ENCODE data around the gene ARID4B. TPM values are rescaled to one million over a fixed set of nuclear protein-coding genes. Genes with fewer than 3 reads are reported as not detected.
A peak's percentile ranks its signal among the peaks of the same experiment; 100 is the strongest.

ARID4B gene
- total RNA-seq, 2 experiments from 2014 or later, result 28.7 to 44.9 TPM

DNA sequence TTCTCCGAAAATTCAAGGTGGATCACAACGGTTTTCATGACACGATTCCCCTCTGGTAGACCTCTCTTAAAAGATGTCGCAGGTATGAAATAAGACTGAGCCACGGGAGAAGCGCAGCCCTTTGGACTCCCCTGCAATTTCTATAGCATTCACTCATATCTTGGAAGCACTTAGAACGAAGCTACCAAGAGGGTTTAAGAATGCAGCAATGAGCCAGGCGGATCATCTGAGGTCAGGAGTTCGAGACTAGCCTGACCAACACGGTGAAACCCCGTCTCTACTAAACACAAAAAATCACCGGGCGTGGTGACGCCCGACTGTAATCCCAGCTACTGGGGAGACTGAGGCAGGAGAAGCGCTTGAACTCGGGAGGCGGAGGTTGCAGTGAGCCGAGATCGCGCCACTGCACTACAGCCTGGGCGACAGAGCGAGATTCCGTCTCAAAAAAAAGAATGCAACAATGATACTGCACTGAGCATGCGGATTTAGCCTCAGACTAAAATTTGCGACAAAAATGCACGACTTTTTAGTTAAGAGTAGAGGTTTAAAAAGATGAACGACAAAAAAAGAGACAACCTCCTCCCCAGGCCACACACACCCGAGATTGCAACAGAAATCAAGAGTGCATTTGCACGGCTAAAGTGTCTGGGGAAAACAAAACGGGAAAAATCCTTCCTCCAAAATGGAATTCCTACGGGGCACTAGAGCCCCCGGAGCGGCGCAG is 200.1 kb downstream of the ARID4B start:
- H2AFZ ChIP-seq (ENCODE audit: low read length), result peak overlapping the region; percentile 62; the same call in 1 of the 2 replicates
- DNase-seq (ENCODE audit: low spot score), result peak; percentile 54
- intact Hi-C loops (cut with micrococcal nuclease; ENCODE audit: unreplicated experiment), result loop anchor here (2.0 kb wide), 1 partner anchor 201 kb away; the partner anchor contains the start of genes ARID4B and GGPS1

GRCh38 chr1:235127203-235127602 is 200.8 kb downstream of the ARID4B start:
- Histone ChIP-seq H3K4me1 (ENCODE audit: insufficient read depth, low read length, poor library complexity, severe bottlenecking) (peaks cover 43% of the 10 kb centered on the region), H2AFZ (ENCODE audit: low read length) (no peak overlapping the region), H4K20me1 (ENCODE audit: insufficient read depth, low read length) (peaks cover 39% of the 10 kb centered on the region), H3K9me2 (ENCODE audit: insufficient read depth, low read length) (no peaks in the 10 kb centered on the region), H3K27ac (ENCODE audit: low read depth, low read length, poor library complexity, severe bottlenecking) (peak overlapping the region; percentile 67), H3K79me2 (ENCODE audit: insufficient read depth, low read depth, low read length) (peaks cover 69% of the 10 kb centered on the region), H3K4me3 (ENCODE audit: low read depth, low read length, poor library complexity, severe bottlenecking) (peak overlapping the region; percentile 97), H3K9me3 (ENCODE audit: low read length) (no peaks in the 10 kb centered on the region), H3K4me2 (ENCODE audit: low read length) (peak overlapping the region; percentile 91), H3K36me3 (ENCODE audit: insufficient read depth, low read length) (peaks cover 83% of the 10 kb centered on the region)
- TF ChIP-seq CTCF (conservative IDR thresholded peaks at IDR 0.05; ENCODE audit: low read length) (no peak), EZH2phosphoT487 (IDR thresholded peaks at IDR 0.05; ENCODE audit: borderline replicate concordance, low read depth, low read length) (no peak)
- ChIA-PET POLR2A (interaction anchor here (0.7 to 2.0 kb wide), 5 partner anchors 21 to 327 kb away, joined by 3 to 7 read pairs (median 3); partner anchors contain the start of gene RBM34), CTCF (ENCODE audit: unreplicated experiment) (no interaction called here)
- intact Hi-C loops (cut with micrococcal nuclease; ENCODE audit: unreplicated experiment), result no loop called here
- TSS peak; percentile 63 for BruUV-seq (replicated peaks)
- peak; percentile 16 for DNase-seq (ENCODE audit: low spot score)

More for the DNA sequence above, 200.1 kb downstream of the ARID4B start:
- Histone ChIP-seq H3K9me2 (ENCODE audit: insufficient read depth, low read length) (no peaks in the 10 kb centered on the region), H3K4me2 (ENCODE audit: low read length) (peak overlapping the region; percentile 91), H3K27ac (ENCODE audit: low read depth, low read length, poor library complexity, severe bottlenecking) (peak overlapping the region; percentile 67), H3K79me2 (ENCODE audit: insufficient read depth, low read depth, low read length) (peaks cover 62% of the 10 kb centered on the region), H4K20me1 (ENCODE audit: insufficient read depth, low read length) (peaks cover 32% of the 10 kb centered on the region), H3K36me3 (ENCODE audit: insufficient read depth, low read length) (peaks cover 81% of the 10 kb centered on the region), H3K4me3 (ENCODE audit: low read depth, low read length, poor library complexity, severe bottlenecking) (peak overlapping the region; percentile 97), H3K9me3 (ENCODE audit: low read length) (no peaks in the 10 kb centered on the region), H3K4me1 (ENCODE audit: insufficient read depth, low read length, poor library complexity, severe bottlenecking) (peaks cover 36% of the 10 kb centered on the region)
- POLR2A ChIA-PET, result interaction anchor here (0.6 to 2.0 kb wide), 6 partner anchors 21 to 749 kb away, joined by 3 to 7 read pairs (median 3); partner anchors contain the start of gene RBM34
- CTCF ChIA-PET (ENCODE audit: unreplicated experiment), result no interaction called here
- BruUV-seq (replicated peaks), result no TSS peak
- TF ChIP-seq CTCF (conservative IDR thresholded peaks at IDR 0.05; ENCODE audit: low read length), result no peak
- TF ChIP-seq EZH2phosphoT487 (IDR thresholded peaks at IDR 0.05; ENCODE audit: borderline replicate concordance, low read depth, low read length), result no peak

DNA sequence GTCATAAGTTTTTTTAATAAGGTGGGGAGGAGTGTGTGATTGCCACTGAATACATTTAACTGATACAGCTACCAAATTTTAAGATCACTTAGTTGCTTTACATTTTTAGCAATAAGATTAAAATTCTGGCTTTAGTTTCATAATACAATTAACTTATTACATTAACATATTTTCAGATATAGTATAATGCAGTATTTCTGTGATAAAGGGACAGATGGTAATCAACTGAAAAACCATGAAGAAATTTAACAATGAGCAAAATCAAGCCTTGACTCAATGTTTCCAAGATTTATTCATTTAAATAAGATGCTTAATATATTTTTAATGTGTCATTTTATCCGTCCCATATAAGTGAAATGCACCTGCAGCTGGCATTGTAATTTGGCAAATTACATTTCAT is 203.3 kb downstream of the ARID4B start:
- TF ChIP-seq EZH2phosphoT487 (IDR thresholded peaks at IDR 0.05; ENCODE audit: borderline replicate concordance, low read depth, low read length) (no peak), CTCF (conservative IDR thresholded peaks at IDR 0.05; ENCODE audit: low read length) (no peak)

More for the DNA sequence above, 203.3 kb downstream of the ARID4B start:
- H3K9me3 ChIP-seq (ENCODE audit: low read length), result no peaks in the 10 kb centered on the region
- POLR2A ChIA-PET, result interaction anchor here (0.6 to 1.1 kb wide), 2 partner anchors 11 to 22 kb away, joined by 3 read pairs; no protein-coding TSS in a partner anchor
- H2AFZ ChIP-seq (ENCODE audit: low read length), result no peak overlapping the region
- peak overlapping the region; percentile 21 for H3K4me2 ChIP-seq (ENCODE audit: low read length)
- intact Hi-C loops (cut with micrococcal nuclease; ENCODE audit: unreplicated experiment), result no loop called here
- DNase-seq (ENCODE audit: low spot score), result no peak
- CTCF ChIA-PET (ENCODE audit: unreplicated experiment), result no interaction called here
- peaks cover 94% of the 10 kb centered on the region for H3K79me2 ChIP-seq (ENCODE audit: insufficient read depth, low read depth, low read length)
- BruUV-seq (replicated peaks), result no TSS peak
- no peaks in the 10 kb centered on the region for H3K9me2 ChIP-seq (ENCODE audit: insufficient read depth, low read length)
- H3K27ac ChIP-seq (ENCODE audit: low read depth, low read length, poor library complexity, severe bottlenecking), result no peak overlapping the region
- peaks cover 49% of the 10 kb centered on the region for H4K20me1 ChIP-seq (ENCODE audit: insufficient read depth, low read length)
- H3K4me3 ChIP-seq (ENCODE audit: low read depth, low read length, poor library complexity, severe bottlenecking), result no peak overlapping the region
- peaks cover 43% of the 10 kb centered on the region for H3K4me1 ChIP-seq (ENCODE audit: insufficient read depth, low read length, poor library complexity, severe bottlenecking)
- H3K36me3 ChIP-seq (ENCODE audit: insufficient read depth, low read length), result peaks cover 87% of the 10 kb centered on the region
